ENCODE results near the gene SPATA25.
"Not testable (repeated sequence)": the region's sequence is repeated elsewhere in the genome, so short reads cannot be mapped to it uniquely, and the experiment has no call there.

The SPATA25 gene

GRCh38 chr20:45913116-45913515, 25.7 kb upstream of the SPATA25 start:
- DNase-seq (ENCODE audit: low read depth), result no peak

GRCh38 chr20:45912344-45912682, 24.9 kb upstream of the SPATA25 start:
- DNase-seq (ENCODE audit: low read depth), result no peak

DNA sequence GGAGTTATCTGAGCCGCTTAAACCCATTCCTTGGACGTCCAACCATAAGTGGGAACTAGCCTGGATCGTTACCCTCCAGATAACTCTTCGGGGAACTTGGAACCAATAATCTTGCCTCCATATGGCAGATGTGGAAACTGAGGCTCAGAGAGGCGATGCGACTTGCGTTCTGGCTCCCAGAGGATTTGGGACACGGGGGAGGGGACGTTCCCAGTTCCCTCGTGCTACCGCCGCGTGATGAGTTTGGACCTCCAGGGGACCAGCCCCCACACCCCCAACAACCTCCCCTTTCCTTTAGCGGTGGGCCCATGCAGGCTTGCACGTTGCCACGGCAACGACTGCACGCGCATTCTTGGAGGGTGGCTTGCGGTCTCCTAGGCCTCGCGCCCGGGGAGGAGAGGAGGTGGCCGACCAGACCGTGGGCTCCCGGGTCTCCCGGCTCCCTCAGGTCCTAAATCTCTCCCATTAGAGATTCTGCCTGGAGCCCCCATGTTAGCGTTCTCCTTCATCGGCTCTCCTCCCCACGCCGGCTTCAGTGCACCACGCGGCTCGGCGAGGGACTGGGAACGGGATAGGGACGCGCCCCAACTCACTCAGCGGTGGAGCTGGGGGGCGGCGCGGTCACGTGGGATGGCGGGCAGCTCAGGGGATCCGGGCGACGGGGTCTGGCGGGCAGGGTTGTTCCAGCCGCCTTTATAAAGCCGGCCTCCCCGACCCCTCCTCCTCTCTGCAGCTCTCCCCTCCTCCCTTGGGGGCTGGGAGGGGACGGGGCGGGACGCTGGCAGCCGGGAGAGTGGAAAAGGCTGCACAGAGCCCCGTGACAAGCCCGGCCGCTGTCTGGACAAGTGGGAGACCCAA, 24.3 kb upstream of the SPATA25 start, which contains the start of gene PLTP:
PLTP (minus strand) TSS at position 670 of the 858 bp plus-strand sequence. CDS start 703 bp downstream, outside the sequence.
- no peak for DNase-seq (ENCODE audit: low read depth)

DNA sequence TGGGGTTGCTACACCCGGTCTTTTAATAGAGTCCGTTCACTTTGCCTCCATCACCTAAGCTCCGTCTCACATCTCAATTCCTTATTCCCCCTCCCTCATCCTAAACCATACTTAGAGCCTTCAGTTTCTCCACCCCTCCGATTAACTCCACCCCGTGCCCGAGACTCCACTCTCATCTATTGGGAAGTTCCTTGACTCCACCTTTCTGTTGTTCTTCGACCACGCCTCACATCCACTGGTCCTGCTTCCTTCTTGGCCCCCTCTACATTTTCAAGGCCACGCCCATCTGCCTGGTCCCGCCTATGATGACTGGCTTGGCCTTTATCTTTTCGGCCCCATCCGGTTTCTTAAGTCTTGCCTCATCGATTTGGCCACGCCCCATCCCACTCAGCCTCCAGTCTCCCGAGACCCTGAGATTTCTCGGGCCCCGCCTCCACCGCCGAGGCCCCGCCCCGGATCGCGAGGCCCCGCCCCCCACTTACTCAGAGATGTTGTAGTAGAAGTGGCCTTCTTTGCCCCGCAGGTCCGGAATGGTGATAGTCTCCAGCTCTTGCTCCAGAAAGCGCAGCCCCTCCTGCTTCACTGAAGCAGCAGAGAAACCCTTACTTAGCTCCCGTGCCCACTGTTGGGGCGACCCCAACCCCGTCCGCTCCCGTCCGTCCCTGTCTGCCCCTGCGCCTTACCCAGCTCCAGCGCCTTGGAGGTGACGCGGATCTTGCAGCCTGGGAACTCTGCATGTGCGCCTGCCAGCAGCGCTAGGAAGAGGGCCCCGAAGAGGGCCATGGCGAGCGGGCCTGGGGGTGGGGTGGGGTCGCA, 23.5 kb upstream of the SPATA25 start:
- DNase-seq (ENCODE audit: low read depth), result peak; percentile 85

GRCh38 chr20:45909817-45910669, 22.6 kb upstream of the SPATA25 start:
- DNase-seq (ENCODE audit: low read depth), result no peak

DNA sequence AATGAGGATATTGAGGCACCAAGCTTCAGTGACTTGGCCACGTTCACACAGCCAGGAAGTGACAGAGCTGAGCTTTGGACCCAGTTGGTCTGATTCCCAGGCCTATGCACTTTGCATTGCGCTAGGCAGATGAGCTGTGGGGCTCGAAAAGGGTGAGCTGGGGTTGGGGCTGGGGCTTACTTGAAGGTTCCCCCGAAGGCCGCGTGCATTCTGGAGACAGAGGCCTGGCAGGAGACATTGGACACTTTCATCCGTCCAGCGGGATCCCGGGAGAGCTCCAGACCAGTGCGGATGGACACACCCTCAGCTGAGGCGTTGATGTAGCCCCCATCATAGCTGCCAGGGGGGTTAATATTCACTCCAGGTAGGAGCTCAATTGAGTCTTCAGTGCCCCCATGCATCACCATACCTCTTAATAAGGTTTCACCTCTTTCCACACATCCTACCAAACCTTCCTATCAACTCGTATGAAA, 21.9 kb upstream of the SPATA25 start:
- DNase-seq (ENCODE audit: low read depth), result no peak

GRCh38 chr20:45908084-45908483, 20.7 kb upstream of the SPATA25 start:
- no peak for DNase-seq (ENCODE audit: low read depth)

GRCh38 chr20:45907219-45907948, 20.0 kb upstream of the SPATA25 start:
- DNase-seq (ENCODE audit: low read depth), result no peak

GRCh38 chr20:45905505-45906079, 18.2 kb upstream of the SPATA25 start:
- no peak for DNase-seq (ENCODE audit: low read depth)

- no peak for DNase-seq (ENCODE audit: low read depth)
Observed at GRCh38 chr20:45904583-45905504, 17.4 kb upstream of the SPATA25 start.

GRCh38 chr20:45902199-45902701, 14.8 kb upstream of the SPATA25 start:
- no peak for DNase-seq (ENCODE audit: low read depth)

- not testable (repeated sequence) for DNase-seq (ENCODE audit: low read depth)
Observed at GRCh38 chr20:45901332-45901731, 13.9 kb upstream of the SPATA25 start.

- DNase-seq (ENCODE audit: low read depth), result no peak
Observed at GRCh38 chr20:45899046-45899835, 11.8 kb upstream of the SPATA25 start.

GRCh38 chr20:45898285-45898684, 10.9 kb upstream of the SPATA25 start:
- no peak for DNase-seq (ENCODE audit: low read depth)

GRCh38 chr20:45897692-45898091, 10.3 kb upstream of the SPATA25 start:
- no peak for DNase-seq (ENCODE audit: low read depth)

GRCh38 chr20:45897289-45897688, 9.9 kb upstream of the SPATA25 start:
- DNase-seq (ENCODE audit: low read depth), result no peak

GRCh38 chr20:45896641-45897161, 9.3 kb upstream of the SPATA25 start:
- no peak for DNase-seq (ENCODE audit: low read depth)

DNA sequence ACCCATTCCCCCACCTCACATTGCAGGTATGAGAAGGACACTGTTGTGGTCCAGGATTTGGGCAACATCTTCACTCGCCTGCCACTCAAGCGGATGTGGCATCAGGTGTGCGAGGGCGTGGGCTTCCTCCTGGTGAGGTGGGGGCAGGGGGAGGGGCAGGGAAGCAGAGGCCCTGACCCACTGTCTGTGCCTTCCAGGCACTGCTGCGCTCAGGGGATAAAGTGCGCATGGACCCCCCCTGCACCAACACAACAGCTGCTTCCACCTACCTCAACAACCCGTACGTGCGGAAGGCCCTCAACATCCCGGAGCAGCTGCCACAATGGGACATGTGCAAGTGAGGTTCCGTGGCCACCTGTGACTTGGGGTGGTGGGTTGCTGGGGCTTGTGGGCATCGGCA, 7.4 kb upstream of the SPATA25 start:
- DNase-seq (ENCODE audit: low read depth), result no peak

DNA sequence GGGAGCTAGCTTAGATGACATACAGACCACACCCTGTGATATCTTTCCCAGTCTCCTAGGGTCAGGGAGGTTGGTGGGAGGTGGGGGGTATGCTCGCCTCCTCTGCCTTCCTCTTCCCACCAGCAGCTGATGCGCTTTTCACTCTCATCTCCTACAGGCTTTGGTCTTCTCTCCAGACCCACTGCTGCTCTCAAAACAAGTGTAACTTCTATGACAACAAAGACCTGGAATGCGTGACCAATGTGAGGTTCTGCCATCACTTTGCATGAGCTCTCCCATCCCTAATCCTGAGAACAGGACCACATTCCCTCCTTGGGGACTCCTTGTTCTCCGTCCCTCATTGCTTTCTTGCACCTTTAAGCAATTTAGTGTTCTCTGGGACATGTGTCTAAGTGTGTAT, 6.4 kb upstream of the SPATA25 start:
- no peak for DNase-seq (ENCODE audit: low read depth)
